HEK293T (cell line): Measurements from ENCODE around the gene INSM2.

Experiments
- ARNT ChIP-seq: fragments of 450-650 bp; IDR thresholded peaks from 2 replicates; pipeline ENCODE4 v1.6.1; 2017; ENCODE audit warnings: mild to moderate bottlenecking
- BHLHE40 ChIP-seq: fragments of 450-650 bp; IDR thresholded peaks from 2 replicates; pipeline ENCODE4 v1.6.1; 2016; ENCODE audit warnings: mild to moderate bottlenecking, moderate library complexity, borderline replicate concordance
- FOXK2 ChIP-seq: fragments of 450-650 bp; IDR thresholded peaks from 2 replicates; pipeline ENCODE4 v1.6.1; 2016; ENCODE audit warnings: mild to moderate bottlenecking
- FOXM1 ChIP-seq: fragments of 450-650 bp; IDR thresholded peaks from 2 replicates; pipeline ENCODE4 v1.6.1; 2017; ENCODE audit warnings: mild to moderate bottlenecking, borderline replicate concordance
- NFRKB ChIP-seq: fragments of 450-650 bp; IDR thresholded peaks from 2 replicates; pipeline ENCODE4 v1.6.1; 2016; ENCODE audit warnings: mild to moderate bottlenecking, moderate library complexity
- SUZ12 ChIP-seq: fragments of 450-650 bp; IDR thresholded peaks from 2 replicates; pipeline ENCODE4 v1.6.1; 2016; ENCODE audit warnings: mild to moderate bottlenecking
- ZNF384 ChIP-seq: fragments of 450-650 bp; IDR thresholded peaks from 2 replicates; pipeline ENCODE4 v1.6.1; 2016

GRCh38 chr14:35549551-35549950, 15.6 kb downstream of the INSM2 start:
- TF ChIP-seq FOXK2 (no peak), ARNT (no peak), SUZ12 (no peak), ZNF384 (no peak), BHLHE40 (no peak), FOXM1 (no peak), NFRKB (no peak)
